Stimulated activated CD4-positive, alpha-beta T cell treated with anti-CD3 and anti-CD28 coated beads, Interleukin-15, amount 100 ng/mL, for 48 hours (primary cell): ENCODE results near the gene TTLL1.

Experiments
- DNase-seq, 2 donors: peaks; one replicate each; pipeline ENCODE4 v3.0.0-alpha.2; 2020; ENCODE audit warnings: low read depth in 2 of 2

TTLL1 gene

DNA sequence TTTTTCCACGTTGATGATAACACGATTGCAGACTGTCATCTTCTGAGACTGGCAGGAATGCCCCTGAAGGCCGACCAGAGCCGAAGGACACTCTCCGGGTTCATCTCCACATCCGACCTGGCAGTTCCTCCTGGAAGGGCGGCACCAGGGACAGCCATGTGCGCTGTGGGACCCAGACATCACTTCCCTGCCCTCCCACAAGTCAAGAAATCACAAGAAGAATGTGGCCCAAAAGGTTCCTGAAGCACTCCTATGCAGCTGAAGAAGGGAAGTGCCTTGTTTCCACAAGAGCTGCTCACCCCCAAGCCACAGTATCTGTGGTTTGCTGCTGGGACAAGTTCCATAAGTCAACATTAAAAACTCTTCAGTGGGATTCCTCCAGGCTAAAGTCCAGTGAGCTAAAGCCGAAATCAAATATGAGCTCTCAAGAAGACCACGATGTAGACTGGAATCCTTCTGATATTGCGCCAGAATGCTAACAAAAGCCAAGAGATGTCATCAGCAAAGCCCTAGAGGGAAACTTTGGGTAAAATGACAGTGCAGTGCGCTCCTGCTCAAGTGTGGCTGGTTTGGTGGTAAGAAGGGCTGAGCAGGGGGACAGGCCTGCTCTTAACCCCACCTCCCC is 95.4 kb downstream of the TTLL1 start:
- no peak for DNase-seq

DNA sequence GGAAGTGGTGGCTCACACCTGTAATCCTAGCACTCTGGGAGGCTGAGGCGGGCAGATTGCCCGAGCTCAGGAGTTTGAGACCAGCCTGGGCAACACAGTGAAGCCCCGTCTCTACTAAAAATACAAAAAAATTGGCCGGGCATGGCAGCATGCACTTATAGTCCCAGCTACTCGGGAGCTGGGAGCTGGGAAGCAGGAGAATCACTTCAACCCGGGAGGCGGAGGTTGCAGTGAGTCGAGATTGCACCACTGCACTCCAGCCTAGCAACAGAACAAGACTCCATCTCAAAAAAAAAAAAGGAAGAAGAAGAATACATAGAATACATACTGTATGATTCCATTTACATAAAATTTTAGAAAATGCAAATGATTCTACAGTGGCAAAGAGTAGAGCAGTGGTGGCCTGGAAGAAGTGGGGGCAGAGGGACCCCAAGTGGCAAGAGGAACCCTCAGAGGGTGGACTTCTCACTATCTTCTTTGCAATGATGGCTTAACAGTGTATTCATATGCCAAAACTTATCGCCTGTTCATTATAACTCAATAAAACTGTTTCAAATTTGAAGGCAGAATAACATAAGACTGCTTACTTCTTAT is 96.2 kb downstream of the TTLL1 start:
- no peak for DNase-seq

DNA sequence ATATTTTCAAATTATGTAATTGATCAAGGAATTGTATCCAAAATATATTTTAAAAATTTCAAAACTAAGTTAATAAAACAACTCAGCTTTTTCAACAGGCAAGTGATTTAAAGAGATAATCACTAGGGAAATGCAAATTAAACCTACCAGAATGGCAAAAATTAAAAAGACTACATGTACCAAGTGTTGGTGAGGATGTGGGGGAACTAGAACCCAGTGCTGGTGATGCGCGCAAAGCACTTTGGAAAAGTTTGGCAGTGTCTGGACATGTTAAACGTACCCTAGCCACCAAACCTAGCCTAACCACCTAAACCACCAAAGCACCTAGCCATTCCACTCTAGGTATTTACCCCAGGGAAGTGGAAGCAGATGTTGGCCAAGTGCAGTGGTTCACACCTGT is 97.1 kb downstream of the TTLL1 start:
- DNase-seq, result no peak

DNA sequence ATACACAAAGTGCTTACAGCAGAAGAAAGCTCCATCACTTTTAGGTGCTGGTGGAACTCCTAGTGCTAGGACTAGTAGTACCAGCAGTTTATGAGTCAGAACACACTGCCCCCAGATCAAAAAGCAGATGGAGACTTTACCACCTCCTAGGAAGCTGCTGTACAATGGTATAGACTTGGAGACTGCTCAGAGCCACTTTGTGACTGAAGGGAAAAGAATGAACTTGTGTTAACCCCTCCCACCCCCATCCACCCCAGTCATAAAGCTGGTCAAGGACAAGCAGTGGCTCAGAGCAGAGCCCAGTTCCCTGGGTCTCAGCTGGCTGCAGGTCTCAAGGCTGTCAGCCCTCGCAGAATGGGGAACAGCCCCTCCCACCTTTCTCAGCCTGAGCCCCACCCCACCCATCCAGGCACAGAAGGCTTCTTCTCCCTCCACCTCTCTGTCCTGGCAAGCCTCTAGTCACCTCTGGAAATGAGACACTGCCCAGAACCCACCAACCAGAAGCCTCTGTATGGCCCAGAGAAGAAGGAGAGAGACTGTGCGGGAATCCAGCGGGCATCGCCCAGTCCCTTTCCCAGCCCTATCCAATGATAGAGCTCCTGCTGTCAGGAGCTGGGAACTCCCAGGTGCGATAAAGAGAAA is 98.1 kb downstream of the TTLL1 start:
- DNase-seq, result no peak

DNA sequence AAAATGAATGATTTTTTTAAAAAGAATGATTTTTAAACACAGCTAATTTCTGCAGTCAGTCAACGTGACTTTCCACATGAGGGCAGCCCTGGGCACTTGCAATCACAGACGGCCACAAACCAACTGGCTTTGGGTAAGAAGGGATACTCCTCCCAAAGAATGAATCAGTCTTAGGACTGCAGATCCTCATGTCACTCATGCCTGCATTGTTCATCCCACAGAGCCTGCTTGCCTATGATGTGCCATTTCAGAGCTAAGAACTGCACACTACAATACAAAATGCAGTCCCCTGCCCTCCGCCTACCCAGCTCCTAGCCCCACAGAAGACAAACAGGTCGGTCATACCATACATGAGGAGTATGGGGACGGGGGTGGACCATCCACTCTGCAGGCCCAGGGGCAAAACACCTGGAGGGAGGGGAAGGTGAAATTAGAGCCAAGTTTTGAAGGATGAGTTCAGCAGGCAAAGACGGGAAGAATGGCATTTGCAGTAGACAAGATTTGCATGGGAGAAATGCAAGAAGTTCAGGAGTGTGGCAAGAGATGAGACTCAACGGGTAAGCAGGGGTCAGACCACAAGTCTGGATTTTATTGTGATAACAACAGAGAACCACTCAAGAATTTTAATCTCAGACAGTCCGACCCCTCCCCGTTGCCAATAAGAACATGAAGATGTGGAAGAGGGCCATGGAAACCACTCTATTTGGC is 98.9 kb downstream of the TTLL1 start:
- DNase-seq, result no peak
